DMS153 treated with DMSO at 0.1 percent for 48 hours (cell line): Measurements from ENCODE around the gene PAFAH2.

ENCODE experiments used
- DNase-seq: peaks from one replicate; lab custom pipeline; 2025; ENCODE audit not compliant: unreplicated experiment; lab: John Stamatoyannopoulos, UW

PAFAH2 gene

DNA sequence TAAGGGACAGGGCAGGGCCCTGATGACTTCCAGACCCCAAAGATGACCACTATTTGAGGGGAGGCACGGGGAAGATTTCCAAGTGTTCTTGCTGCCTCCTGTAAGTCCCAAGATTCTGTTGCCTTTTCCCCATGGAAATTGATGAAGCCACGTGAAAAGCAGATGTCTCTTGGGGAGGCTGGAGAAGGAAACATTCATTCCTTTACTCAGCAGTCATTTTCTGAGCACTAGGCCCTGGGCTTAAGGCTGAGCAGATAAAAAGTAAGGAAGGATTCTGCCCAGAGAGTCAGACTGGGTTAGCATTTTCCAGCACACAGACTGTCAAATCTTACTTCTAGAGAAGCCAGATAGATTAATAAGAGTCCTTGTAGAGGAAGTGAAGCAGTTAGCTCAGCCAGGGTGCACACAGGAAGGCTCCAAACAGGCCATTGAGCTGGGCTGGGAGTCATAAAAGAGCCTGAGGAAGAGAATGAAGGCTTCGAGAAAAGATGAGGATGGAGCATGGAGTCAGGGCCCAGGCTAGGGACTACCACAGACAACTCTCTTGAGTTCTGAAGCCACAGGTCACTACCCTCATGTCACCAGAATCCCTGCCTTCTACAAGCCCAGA is 33.9 kb upstream of the PAFAH2 start:
- DNase-seq, result no peak

GRCh38 chr1:26031196-26031595 is 33.3 kb upstream of the PAFAH2 start:
- DNase-seq, result no peak

GRCh38 chr1:26029864-26030481 is 32.1 kb upstream of the PAFAH2 start:
- no peak for DNase-seq

GRCh38 chr1:26029054-26029863 is 31.4 kb upstream of the PAFAH2 start:
- no peak for DNase-seq

DNA sequence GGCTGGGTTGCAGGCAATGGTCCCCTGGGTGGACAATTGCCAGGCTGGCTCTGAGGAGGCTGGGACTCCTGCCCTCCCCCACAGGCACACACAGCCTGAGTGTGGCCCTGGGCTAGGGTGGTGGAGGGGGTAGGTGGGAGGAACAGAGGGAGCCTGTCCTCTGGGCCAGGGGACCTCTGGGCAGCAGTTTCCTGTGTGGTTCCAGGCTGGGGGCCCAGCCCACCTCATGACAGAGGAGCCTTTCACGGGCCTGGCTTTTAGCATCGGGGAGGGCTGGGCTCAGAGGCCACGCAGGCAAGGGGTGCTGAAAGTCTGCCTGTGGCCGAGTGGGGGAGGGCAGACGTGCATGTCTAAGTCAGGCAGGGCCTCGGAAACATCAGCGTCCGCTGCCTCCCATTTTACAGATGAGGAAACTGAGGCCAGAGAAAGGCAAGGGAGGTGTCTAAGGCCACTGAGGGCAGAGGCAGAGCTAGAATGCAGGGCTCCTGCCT is 30.7 kb upstream of the PAFAH2 start:
- no peak for DNase-seq

DNA sequence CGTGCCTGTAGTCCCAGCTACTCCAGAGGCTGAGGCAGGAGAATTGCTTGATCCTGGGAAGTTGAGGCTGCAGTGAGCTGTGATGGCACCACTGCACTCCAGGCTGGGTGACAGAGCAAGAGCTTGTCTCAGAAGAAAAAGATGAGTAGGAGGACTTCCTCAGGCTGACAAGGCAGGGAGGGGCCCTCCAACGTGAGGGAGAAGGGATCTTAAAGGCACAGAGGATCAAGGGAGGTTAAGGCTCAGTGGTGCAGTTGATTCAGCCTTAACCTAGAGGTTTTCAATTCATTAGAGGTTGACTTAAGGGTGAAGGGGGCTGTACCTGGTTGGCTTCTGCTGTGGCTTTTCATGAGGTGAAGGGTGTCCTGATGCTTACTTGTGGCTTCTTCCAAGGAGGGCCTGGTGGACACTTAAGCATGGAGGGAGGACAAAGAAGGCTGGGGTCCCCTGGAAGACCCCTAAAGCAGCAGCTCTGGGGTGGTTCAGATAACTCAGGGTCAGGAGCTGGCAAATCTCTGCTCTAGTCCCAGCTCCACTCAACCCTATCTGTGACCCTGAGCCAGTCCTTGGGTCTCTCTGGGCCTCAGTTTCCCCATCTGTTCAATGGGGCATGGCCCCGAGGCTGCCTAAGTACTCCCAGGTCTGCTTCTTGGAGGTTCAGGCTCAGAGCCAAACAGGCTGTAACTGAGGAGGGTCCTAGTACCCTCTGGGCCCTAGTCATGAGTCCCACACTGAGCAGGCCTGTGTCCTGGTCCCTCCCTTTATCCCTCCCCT is 30.0 kb upstream of the PAFAH2 start:
- DNase-seq, result no peak

GRCh38 chr1:26025517-26025916 is 27.7 kb upstream of the PAFAH2 start:
- DNase-seq, result no peak

- no peak for DNase-seq
Measured at GRCh38 chr1:26025060-26025459, 27.2 kb upstream of the PAFAH2 start.

- DNase-seq, result no peak
Measured at GRCh38 chr1:26023826-26024225, 26.0 kb upstream of the PAFAH2 start.

DNA sequence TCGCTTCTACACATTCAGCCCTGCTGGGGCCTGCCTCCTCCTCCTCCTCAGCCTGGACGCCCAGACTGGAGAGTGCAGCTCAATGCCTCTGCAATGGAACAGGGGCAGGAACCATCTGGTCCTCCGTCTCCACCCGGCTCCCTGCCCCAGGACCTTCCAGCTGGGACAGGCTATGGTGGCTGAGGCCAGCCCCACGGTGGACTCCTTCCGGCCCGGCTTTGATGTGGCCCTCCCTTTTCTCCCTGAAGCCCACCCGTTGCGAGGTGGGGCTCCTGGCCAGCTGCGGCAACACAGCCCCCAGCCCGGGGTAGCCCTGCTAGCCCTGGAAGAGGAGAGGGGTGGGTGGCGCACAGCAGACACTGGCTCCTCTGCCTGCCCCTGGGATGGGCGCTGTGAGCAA is 25.1 kb upstream of the PAFAH2 start:
- no peak for DNase-seq

GRCh38 chr1:26022404-26022779 is 24.5 kb upstream of the PAFAH2 start:
- no peak for DNase-seq

DNA sequence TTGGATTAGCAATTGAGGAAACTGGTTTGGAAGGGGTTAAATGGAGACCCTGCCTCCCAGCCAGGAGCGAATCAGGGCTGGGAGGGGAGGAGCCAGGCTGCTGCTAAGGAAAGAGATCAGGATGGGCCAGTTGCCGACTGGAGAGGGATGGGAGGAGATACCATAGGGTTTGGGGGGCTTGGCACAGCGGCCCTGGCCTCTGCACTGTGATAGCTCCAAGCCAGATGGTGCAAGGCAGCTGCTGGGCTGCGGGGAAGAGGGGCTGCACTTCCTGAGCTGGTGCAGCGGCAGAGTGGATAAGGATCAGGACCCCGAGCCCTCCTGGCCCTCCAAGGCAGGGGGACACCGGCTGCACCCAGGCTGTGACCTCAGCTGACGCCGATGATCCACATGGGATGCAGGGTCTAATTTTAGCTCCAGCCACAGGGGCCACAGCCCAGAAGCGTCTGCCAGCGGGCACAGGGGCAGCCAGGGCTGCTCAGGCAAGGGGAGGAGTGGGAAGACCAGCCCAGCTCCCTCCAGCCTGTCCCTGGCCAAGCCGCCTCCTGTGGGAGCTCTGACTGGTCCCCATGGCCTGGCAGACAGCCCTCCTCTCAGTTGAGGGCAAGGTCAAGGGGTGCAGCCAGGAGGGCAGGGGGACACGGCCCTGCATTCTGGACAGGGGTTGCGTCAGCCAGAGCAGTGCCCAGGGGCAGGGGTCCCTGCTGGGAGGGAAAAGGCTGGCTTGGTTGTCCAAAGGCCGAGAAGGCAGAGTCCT is 24.0 kb upstream of the PAFAH2 start, which contains the start of gene EXTL1:
Gene EXTL1, plus strand, starts transcription at position 129 of the 757 bp plus-strand sequence. CDS start 872 bp downstream, outside the sequence.
- DNase-seq, result no peak

DNA sequence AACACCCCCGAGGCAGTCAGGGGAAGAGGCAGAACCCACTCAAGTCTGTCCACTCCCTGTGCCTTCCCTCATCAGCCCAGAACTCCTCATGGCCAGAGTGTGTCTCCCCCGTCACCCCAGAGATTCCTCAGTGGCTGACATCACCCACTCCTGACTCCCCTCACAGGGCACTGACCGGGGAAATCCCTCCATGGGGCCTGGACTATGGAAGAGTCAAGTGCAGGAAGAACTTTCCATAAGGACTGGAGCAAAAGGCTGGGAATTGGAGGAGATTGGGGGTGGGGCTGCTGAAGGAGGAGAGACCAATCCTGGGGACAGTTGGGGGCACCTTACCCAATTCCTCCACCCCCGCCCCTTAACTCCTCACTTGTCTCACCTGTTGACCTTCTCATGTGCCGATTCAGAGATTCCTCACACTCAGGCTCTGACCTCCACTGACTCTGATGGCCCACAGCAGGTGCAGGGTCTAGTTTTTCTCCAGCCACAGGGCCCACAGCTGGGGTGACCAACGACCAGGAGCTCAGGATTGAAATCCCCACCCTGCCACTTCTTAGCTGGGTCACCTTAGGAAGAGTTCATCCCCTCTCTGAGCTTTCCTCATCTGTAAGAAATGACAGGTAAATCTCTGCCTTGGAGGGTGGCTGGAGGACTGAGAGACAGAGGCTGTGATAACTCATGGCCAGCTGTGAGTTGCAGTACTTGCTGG is 23.2 kb upstream of the PAFAH2 start:
- DNase-seq, result no peak

- no peak for DNase-seq
Measured at GRCh38 chr1:26020330-26020768, 22.5 kb upstream of the PAFAH2 start.

DNA sequence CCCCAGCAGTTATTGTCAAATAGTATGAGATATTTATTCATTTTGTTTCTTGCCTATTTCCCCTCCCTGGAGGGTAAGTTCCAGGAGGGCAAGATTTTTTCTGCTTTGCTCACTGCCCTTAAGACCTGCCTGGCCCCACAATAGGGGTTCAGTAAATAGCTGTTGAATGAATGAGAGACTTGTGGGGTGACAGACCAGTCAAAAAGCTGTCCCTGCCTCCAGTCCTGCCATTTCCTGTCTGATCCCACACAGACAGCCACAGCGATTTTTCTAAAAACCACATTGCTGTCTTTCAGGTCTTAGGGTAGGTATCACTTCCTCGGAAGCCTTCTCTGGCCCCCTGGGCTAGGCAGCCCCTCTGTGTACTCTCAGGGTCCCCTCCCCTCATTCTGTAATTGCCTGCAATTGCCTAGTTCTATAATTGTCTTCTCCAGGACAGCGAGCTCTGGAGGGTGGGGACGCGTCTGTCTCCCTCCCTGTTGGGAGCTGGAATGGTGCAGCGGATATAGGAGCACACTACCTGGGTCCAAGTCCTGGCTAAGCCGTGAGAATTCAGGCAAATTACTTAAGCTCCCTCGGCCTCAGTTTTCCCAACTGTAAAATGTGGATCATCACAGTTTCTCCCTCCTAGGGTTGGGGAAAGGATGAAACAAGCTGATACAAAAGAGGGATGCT is 21.9 kb upstream of the PAFAH2 start:
- DNase-seq, result no peak

- no peak for DNase-seq
Measured at GRCh38 chr1:26017606-26018005, 19.7 kb upstream of the PAFAH2 start.

DNA sequence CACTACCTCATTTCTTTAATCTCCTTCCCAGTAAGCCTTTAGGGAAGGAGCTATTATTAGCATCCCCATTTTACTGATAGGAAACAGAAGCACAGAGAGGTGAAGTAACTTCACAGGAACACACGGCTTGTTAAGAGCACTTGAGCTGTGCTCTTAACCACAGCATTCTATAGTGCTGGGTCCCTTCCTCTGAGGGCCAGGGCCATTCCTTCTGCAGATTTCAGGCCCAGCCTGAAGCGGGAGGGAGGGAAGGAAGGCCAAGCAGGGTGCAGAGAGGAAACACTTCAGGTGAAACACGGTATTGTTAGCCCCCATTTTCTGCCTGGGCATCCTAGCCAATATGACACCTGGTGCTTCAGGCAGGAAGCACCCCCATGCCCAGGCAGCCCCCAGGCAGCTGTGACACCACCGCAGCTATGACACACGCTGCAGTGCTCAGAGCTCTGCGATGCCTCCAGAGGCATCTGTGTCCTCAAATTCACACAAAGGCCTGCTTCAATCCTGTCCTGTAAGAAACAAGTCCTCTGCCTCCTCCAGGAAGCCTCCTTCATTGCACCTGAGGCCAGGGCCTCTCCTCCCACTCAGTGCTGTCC is 19.2 kb upstream of the PAFAH2 start:
- DNase-seq, result no peak

DNA sequence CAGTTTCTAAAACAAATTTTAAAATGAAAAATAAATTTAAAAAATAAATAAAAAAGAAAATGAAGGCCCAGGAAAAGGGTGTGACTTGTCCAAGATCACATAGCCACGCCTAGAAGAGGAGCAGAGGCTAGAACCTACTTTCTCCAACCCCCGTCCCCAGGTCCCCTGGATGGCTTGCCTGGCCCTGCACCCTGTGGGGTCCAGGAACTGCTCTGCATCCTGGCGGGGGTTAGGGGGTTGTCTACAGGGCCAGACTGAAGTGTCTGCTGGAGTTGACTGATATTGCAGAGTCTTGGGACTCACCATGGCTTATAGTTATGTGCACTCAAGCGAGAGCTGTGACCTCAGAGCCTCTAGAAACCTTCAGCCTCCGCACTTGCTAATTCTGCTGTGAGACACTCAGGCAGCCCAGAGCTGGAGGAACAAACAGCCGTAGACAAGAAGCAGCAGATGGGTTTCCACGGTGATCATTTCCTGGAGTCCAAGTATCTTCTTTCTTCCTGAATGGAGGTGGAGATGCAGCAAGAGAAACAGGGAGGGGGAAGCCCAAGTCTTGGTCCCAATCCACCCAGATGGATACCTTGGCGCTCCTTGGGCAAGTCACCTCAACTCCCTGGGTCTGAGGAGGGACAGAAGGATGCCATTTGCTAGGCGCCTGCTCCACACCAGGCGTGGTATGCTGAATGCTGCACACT is 18.5 kb upstream of the PAFAH2 start:
- DNase-seq, result no peak
